Activated T-cell treated with anti-CD3 and anti-CD28 coated beads for 48 hours (primary cell): Measurements from ENCODE around the gene SPECC1.
"Not testable (repeated sequence)": the region's sequence is repeated elsewhere in the genome, so short reads cannot be mapped to it uniquely, and the experiment has no call there.

Experiments
- DNase-seq: peaks from one replicate; pipeline ENCODE4 v3.0.0-alpha.2; 2020; ENCODE audit warnings: low read depth

SPECC1 gene

DNA sequence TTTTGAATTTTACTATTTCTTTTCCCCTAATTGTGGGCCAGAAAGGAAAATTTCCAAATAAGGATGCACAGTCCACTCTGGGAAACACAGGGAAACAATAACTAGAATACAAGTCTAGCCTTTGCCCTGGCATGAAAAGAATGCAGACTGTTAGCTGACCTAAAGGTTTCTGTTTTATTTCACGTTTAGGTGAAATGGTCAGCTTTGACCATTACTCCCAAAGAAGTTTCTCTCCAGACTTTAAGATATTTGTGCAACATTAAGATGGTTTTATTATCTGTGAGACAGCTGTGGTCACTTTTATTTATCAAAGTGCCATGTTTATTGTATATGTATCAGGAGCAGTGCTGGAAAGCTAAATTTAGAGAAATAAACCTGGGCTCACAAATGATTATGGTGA lies 163.9 kb downstream of the SPECC1 start:
- DNase-seq: no peak

DNA sequence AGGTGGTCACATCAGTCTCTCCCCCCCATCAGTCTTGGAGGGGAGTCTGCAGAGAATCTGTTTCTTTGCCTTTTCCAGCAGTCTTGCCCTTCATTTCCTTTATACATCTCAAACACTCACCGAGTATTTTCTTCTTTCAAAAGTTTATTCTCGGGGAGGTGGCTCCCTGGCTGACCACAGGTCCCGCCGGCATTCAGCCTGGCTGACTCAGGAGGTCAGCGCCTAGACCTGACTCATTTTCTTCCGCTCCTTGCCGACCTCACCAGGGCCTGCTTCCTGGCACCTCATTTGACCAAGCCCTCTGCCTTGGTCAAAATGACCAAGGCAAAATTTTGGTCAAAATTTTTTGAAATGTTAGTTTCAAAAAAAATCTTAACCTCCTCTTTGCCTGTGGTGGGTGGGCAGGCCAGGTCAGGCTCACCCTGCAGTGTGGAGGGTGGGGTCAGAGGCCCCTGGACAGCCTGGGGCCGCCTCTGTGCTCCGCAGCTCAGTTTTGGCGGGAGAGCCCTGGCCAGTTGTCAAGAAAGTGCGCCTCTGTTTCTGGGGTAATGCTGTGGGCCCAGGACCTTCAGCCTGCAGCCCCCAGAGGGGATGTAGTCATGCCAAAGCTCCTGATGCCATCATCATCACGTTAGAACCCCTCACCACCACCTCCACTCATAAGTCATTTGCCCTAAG lies 165.6 kb downstream of the SPECC1 start:
- DNase-seq: no peak

DNA sequence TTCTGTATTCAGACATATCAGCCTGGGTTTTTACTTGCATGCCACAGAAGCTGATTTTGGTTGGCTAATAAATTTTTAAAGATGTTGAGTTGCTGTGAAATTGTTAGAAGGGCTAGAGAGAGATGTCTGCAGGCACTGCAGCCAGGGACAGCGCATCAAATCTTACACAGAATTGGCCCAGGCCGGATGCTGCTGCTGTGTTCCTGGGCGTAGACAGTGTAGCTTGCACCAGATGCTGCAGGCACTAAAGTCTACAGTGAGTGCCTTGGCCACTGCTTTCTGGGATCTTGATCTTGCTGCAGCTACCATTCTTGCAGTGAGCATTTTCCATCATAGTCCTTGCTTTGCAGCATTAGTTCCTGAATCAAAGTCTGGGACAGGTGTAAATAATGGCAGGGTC lies 169.9 kb downstream of the SPECC1 start:
- DNase-seq: no peak

DNA sequence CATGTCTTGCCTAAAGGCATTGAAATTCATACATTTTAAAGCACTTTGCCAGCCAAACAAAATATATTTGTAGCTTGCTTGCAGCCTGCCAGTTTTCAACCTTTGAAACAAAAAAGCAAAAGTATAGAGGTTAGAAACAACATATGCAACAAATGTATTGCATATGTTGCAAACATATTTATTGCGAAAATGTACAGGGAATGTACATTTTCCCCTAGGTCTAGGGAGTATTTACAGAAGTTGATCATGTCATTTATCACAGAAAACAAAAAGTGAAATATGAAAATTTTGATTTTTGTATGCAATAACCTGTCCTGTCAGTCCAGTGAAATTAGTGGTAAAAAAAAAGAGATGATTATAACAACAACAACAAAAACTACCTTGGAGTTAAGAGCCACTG lies 171.5 kb downstream of the SPECC1 start:
- DNase-seq: no peak

DNA sequence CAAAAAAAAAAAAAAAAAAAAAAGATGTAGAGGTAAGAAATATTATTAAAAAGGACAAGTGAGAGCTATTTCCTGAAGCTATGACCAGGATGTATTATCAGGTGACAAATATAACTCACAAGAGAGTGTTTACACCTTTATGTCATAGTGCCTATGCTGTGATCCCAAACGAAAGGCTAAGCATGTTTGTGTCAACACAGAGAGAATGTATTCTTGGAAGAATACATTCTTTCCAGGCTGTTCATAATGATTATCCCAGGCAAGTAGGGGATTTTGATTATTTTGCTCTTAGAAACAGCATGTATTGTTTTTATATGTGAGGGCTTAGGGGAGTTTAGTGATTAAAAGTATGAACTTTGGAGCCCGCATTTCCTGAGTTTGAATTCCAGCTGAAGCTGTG lies 175.0 kb downstream of the SPECC1 start:
- no peak for DNase-seq

DNA sequence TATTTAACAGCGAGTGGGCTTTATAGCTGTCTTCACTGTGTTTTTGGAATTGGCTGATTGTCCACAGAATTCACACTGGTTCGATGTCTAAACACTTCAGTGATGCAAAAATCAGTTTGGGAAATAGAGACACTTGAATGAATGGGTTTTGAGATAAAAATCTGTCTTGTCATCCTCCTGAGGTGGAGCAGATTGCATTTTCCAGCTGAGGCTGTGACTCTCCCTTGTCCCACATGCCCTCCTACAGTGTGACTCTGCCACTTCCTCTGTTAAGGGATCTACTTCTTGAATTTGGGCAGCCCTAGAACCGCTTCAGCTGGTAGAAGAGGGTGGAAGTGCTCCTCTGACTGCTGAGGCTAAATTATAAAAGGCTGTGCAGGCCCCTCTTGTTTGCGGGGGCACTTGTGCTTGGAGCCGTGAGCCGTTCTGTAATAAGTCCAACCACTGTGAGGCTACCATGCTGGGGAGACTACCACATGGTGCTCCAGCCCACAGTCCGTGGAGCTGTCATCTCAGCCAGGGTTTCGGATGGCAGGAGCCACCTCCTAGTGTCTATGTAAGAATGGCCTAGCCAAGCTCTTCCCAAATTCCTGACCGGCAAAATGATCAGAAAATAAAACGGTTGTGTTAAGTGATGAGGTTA lies 175.9 kb downstream of the SPECC1 start:
- no peak for DNase-seq

DNA sequence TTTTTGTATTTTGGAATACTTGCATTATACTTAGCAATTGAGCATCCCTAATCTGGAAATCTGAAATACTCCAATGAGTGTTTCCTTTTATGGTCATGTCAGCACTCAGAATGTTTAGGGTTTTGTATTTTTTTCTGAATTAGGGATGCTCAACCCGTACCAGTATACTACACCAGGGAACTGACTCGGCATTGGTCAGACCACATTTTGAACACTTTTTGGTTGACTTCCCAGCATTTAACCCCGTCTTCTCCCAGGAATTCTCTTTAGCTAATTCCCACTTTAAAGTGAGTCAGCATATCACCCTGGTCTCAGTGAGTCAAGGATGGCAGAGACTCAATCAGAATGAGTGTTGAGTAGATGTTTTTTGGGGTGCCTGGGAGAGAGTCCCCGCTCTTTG lies 177.9 kb downstream of the SPECC1 start:
- DNase-seq: no peak

DNA sequence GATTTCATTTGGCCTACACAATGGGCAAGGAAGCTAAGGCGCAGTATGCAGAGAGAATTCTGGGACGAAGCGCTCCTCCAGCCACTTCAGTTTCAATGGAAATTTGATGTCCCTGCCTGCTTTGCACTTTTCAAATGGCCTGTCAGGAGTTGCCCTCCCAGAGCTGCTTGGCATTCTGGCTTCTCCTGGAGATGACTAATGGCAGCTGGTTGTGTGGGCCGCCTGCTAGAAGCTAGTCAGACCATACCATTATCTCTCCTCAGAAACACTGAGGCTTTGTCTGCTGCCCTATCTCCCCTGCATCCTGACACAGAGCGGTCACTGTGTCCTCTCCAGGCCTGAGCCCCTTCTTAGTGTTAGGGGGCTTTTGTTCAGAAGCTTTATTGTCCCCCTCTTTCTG lies 180.1 kb downstream of the SPECC1 start:
- no peak for DNase-seq

DNA sequence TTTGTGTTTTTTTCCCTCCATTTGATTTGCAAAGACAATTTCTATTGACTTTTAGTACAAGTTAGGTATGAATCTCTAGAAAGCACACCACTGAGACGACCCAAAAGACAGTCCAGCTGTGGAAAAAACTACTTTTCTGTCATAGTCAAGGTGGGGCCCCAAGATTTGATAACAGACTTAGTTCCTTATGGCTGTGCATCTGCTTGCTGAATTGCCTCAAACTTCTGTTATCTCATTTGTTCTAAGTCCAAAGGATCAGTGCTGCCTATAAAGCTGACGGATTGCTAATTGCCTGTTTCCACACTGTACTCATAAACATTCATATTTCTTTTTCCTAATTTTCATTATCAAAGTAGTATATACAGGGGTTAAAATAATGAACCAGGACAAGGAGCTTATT lies 180.8 kb downstream of the SPECC1 start:
- no peak for DNase-seq

DNA sequence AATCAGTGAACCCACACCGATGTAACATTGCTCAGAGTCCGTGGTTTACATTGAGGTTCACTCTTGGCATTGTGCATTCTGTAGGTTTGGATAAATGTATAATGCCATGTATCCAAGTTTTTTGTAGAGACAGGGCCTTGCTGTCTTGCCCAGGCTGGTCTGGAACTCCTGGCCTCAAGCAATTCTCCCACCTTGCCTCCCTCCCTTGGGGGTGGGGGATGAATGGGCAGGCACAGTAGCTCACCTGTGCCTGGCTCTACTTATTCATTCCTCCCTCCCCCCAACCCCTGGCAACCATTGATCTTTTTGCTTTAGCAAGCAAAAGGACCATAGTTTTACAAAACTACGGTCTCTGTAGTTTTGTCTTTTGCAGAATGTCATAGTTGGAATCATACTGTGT lies 181.4 kb downstream of the SPECC1 start:
- DNase-seq: no peak

DNA sequence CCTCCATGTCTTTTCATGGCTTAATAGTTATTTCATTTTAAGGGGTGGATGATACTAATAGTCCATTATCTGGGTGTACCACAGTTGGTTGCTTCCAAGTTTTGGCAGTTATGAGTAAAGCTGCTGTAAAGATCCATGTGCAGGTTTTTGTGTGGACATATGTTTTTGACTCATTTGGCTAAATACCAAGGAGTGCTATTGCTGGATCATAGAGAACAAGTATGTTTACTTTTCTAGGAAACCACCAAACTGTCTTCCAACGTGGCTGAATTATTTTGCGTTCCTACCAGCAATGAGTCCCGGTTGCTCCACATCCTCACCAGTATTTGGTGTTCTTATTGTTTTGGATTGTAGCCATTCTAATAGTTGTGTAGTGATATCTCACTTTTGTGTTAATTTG lies 181.9 kb downstream of the SPECC1 start:
- DNase-seq: no peak

DNA sequence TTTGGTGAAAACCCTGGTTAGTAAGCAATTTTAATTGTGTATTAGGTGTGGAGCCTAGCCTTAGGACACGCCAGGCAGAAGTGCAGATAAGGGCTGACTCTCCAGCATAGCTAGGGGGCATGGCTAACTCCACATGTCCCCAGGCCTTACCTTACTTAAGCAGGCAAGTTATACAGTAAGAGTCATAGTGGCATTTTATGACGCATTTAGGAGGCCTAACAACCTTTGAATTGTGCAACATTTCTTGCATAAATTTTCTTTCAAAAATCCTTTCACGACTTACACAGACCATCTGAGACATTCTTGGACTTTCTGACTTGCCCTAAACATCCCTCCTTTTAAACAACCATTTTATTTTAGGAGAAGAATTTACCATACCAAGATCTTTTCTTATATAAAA lies 187.1 kb downstream of the SPECC1 start:
- DNase-seq: not testable (repeated sequence)

DNA sequence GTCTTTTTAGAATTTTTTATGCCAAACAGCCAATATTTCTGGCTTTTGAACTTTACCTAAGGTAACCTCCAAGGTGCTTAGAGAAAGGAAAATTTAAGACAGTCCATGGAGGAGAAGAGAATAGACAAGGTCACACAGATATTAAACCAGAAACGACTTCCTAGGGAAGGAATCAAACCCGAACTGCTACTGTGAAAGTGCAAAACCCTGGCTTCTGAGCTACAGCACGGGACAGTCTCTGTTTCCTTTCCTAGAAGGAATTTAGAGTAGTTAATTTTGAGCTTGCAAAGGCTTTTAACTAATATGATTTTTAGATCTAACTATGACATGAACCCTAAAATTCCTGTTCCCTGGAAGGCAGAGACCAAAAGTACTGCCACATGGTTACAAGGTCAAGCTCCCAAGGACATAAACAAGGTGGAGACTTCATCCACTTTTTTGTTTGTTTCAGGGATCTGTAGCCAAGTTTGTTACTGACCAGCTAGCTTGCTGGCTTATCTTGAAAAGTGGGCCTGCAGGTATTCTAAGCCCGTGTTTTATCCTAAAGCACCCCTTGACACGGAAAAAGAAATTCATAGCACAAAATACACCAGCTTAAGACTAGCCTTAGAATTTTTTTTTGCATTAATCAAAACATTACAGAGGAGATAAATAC lies 188.2 kb downstream of the SPECC1 start:
- no peak for DNase-seq

DNA sequence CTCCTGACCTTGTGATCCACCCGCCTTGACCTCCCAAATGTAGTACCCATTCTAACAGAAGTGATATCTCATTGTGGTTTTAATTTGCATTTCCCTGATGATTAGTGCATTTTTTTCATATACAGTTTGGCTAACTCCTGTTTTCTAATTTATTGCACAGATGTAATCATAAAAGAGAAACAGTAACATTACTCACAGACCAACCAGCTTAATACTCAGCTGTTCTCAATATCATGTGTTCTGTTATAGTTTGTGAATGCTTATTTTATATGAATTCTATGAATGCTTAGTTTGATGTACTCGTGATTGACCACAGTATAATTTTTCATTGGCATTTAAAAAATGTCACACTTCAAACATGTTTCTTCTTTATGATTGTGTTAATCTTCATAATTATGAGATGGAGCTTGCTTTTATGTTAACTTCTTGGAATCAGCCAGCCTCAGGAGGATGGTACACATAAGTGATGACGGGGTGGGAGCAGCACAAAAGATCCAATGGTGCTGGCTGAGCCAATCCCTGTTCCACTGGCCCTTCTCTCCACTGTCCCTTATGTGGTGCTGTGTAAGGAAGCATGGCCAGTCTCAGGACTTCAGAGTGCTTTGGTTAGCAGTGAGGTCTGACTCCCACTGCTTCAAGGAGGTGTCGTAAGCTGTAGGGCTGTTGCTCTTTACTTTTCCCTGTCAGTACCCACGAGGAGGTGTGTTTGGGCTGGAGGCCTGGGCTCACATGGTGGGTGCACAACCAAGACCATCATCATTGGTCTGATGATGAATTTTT lies 191.0 kb downstream of the SPECC1 start:
- no peak for DNase-seq

DNA sequence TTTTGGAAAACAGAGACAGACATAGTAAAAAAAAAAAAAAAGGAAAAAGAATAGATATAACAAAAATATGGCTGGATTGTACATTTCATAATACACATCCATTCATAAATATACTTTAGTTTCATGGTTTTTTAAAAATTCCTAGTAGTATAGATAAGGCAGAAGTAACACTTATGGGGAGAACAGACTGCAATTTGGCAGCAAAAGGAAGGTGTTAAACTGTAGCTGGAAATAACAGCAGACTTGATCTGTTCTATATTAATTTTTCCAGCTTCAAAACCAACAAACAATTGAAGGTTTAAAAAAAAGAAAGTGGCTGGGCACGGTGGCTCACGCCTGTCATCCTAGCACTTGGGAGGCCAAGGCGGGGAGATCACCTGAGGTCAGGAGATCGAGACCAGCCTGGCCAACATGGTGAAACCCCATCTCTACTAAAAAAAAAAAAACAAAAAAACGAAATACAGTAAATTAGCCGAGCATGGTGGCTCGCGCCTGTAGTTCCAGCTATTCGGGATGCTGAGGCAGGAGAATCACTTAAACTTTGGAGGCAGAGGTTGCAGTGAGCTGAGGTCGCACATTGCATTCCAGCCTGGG lies 191.8 kb downstream of the SPECC1 start:
- DNase-seq: no peak

DNA sequence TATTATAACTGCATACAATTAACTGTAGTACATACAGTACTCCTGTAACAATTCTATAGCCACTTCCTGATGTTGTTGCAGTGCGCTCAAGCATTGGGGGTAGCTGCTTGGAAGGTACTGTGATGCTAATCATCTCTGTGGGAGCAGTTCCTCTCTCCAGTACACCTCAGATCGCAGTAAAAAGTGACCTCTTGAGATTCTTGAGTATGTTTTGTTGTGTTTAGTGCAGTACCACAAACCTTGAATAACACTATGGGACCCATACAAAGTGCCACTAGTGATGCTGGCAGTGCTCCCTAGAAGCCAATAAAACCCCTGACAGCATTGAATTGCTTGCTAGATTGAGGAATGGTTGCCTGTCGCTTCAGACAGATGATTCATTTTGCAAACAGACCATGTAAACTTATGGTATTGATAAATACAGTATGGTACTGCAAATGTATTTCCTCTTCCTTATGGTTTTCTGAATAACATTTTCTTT lies 193.0 kb downstream of the SPECC1 start:
- no peak for DNase-seq

DNA sequence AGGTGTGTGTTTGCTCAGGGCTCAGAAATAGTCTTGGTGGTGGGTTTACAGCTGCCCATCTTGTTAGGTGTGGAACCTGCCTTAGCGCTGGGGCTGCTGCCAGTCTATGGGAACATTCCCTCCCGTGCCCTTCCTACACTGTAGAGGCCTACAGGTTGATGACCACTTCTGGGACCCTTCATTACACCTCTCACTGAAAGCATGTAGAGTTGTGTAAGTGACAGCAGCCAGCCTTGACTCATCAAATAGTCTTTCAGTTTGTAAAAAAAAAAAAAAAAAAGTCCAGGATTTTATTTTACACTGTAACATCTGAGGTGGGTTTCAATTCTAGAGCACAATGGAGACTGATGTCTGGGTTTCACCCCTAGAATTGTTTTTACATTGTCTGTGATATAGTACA lies 193.9 kb downstream of the SPECC1 start:
- DNase-seq: no peak

DNA sequence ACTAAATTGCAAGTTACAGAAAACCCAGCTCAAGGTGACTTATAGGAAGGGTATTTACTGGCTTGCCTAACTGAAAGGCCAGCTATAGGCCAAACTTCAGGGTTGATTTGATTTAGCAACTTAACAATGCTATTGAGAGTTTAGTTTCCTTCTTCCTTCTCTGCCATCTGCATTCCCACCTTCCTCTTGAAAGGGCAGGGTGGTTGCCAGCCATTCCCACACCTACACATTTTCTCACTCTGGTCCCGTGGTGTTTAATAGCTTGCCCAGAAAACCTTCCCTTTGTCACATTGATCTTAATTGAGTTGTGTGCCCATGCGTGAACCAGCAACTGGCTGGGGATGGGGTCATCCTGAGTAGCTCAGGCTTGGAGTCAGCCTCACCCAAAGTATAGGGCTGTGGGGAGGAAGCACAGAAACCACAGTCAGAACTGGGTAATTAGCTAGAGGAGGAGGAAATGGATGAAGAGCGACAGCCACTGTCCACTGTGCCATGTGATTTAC lies 194.7 kb downstream of the SPECC1 start:
- no peak for DNase-seq

DNA sequence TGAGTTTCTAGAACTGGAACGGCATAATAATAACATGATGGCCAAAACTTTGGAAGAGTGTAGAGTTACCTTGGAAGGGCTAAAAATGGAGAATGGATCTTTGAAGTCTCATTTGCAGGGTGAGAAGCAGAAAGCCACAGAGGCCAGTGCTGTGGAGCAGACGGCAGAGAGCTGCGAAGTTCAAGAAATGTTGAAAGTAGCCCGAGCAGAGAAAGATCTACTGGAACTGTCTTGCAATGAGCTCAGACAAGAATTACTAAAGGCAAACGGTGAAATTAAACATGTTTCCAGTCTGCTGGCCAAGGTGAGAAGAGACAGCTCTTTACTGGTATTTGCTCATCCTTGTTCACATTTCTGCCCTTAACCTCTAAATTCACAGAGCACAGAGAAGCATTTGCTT lies 196.4 kb downstream of the SPECC1 start:
- DNase-seq: no peak

DNA sequence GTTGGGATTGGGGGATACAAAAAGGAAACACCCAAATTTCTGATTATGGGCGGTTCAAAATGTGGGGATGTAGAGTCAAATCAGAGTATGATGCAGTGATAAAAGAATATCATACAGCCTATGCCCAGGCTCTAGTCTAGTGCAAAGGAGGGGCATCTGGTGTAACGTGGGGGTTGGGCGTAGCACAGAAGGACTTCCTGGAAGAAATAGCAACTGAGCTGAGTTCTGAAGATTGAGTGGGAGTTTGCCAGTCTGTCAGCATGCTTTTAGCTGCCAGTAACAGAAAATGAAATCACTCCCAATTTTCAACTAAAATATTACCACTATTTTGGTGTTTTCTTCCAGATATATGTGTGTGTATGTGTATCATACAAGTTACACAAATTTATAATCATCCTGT lies 196.9 kb downstream of the SPECC1 start:
- DNase-seq: no peak

DNA sequence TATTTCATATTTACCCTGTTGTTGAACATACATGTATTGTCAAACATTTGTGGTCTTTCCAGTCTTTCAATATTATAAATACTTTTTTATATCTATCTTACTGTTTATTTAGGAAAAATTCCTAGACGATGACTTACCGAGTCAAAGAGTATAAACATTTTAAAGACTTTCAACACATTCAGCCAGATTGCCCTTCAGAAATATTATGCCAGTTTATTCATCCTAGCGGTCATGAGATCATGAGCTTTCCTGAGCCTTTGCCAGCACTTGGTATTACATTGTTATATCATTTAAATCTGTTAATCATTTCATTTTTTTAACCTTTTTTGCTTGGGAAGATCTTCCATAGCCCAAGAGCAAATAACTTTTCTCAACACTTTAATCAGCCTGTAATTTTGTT lies 197.4 kb downstream of the SPECC1 start:
- DNase-seq: no peak
